SH-SY5Y (cell line): ENCODE measurements around the gene ACAT2.

ENCODE experiments used
- GATA2 ChIP-seq: IDR thresholded peaks from 2 replicates; pipeline ENCODE4 v1.6.1; 2011; ENCODE audit warnings: mild to moderate bottlenecking, low read depth, low read length
- GATA3 ChIP-seq: IDR thresholded peaks from 2 replicates; pipeline ENCODE4 v1.6.1; 2011; ENCODE audit warnings: low read depth, mild to moderate bottlenecking, low read length, moderate library complexity

- TF ChIP-seq GATA3 (no peak), GATA2 (no peak)
Observed at GRCh38 chr6:159759645-159760044, 2.2 kb upstream of the ACAT2 start.
